HG02981 (cell line): ENCODE data around the gene DBX1.
"Not testable (repeated sequence)": the region's sequence is repeated elsewhere in the genome, so short reads cannot be mapped to it uniquely, and the experiment has no call there.

Experiments
- ATAC-seq: cut with Tn5 transposase; IDR thresholded peaks from one replicate; pipeline ENCODE4 v1.9.1; 2021; ENCODE audit warnings: mild to moderate bottlenecking, moderate library complexity; ENCODE audit not compliant: unreplicated experiment

Gene DBX1

GRCh38 chr11:20160425-20161229, at the start of gene DBX1:
Gene DBX1, minus strand, starts transcription at chr11:20160475. Its CDS starts 151 bp downstream, at chr11:20160324.
- no peak for ATAC-seq

GRCh38 chr11:20208622-20209111, 48.4 kb upstream of the DBX1 start:
- no peak for ATAC-seq

- no peak for ATAC-seq
Observed at GRCh38 chr11:20207781-20208621, 47.7 kb upstream of the DBX1 start.

- ATAC-seq = no peak
Observed at GRCh38 chr11:20205807-20206206, 45.5 kb upstream of the DBX1 start.

GRCh38 chr11:20204681-20205080, 44.4 kb upstream of the DBX1 start:
- no peak for ATAC-seq

GRCh38 chr11:20203831-20204230, 43.6 kb upstream of the DBX1 start:
- ATAC-seq = no peak

- no peak for ATAC-seq
Observed at GRCh38 chr11:20201231-20201630, 41.0 kb upstream of the DBX1 start.

GRCh38 chr11:20200331-20200955, 40.2 kb upstream of the DBX1 start:
- ATAC-seq = not testable (repeated sequence)

GRCh38 chr11:20197881-20198280, 37.6 kb upstream of the DBX1 start:
- ATAC-seq = no peak

- no peak for ATAC-seq
Observed at GRCh38 chr11:20194470-20194869, 34.2 kb upstream of the DBX1 start.

GRCh38 chr11:20193307-20193706, 33.0 kb upstream of the DBX1 start:
- no peak for ATAC-seq

- ATAC-seq = no peak
Observed at GRCh38 chr11:20192641-20193040, 32.4 kb upstream of the DBX1 start.

- ATAC-seq = no peak
Observed at GRCh38 chr11:20192151-20192550, 31.9 kb upstream of the DBX1 start.

- no peak for ATAC-seq
Observed at GRCh38 chr11:20178976-20179375, 18.7 kb upstream of the DBX1 start.

- no peak for ATAC-seq
Observed at GRCh38 chr11:20177136-20177535, 16.9 kb upstream of the DBX1 start.

- no peak for ATAC-seq
Observed at GRCh38 chr11:20172721-20173447, 12.6 kb upstream of the DBX1 start.

GRCh38 chr11:20163783-20164481, 3.7 kb upstream of the DBX1 start:
- ATAC-seq = no peak

GRCh38 chr11:20162824-20163782, 2.8 kb upstream of the DBX1 start:
- ATAC-seq = no peak
